Hepatocyte (in vitro differentiated cells): ENCODE data around the gene MAP4K3. TPM values are rescaled to one million over a fixed set of nuclear protein-coding genes. Genes with fewer than 3 reads are reported as not detected.

ENCODE experiments used
- DNase-seq: peaks from one replicate; pipeline ENCODE4 v3.0.0-alpha.2; 2016; ENCODE audit warnings: low spot score
- H2AFZ ChIP-seq: fragments of 200-600 bp; sonication (generic); 2 replicates; pipeline ENCODE4 v1.6.0; 2016; ENCODE audit warnings: antibody characterized with exemption, mild to moderate bottlenecking
- H3K27ac ChIP-seq: fragments of 200-600 bp; sonication (generic); 2 replicates; pipeline ENCODE4 v1.5.1; 2016; ENCODE audit warnings: mild to moderate bottlenecking
- H3K27me3 ChIP-seq: fragments of 200-600 bp; sonication (generic); 2 replicates; pipeline ENCODE4 v1.6.1; 2016
- H3K36me3 ChIP-seq: fragments of 200-600 bp; sonication (generic); replicated peaks from 2 replicates; pipeline ENCODE4 v1.5.1; 2016; ENCODE audit warnings: low read depth; ENCODE audit not compliant: insufficient read depth
- H3K4me1 ChIP-seq: fragments of 200-600 bp; sonication (generic); 2 replicates; pipeline ENCODE4 v1.5.1; 2016; ENCODE audit warnings: mild to moderate bottlenecking, moderate library complexity; ENCODE audit not compliant: insufficient read depth
- H3K4me2 ChIP-seq: fragments of 200-600 bp; sonication (generic); 2 replicates; pipeline ENCODE4 v1.6.0; 2016
- H3K4me3 ChIP-seq: fragments of 200-600 bp; sonication (generic); 2 replicates; pipeline ENCODE4 v1.5.1; 2016; ENCODE audit warnings: mild to moderate bottlenecking
- H3K79me2 ChIP-seq: fragments of 200-600 bp; sonication (generic); 2 replicates; pipeline ENCODE4 v1.6.0; 2017; ENCODE audit warnings: mild to moderate bottlenecking
- H3K9me2 ChIP-seq: fragments of 200-600 bp; sonication (generic); replicated peaks from 2 replicates; pipeline ENCODE4 v1.6.0; 2017; ENCODE audit warnings: mild to moderate bottlenecking; ENCODE audit not compliant: insufficient read depth
- H3K9me3 ChIP-seq: fragments of 200-600 bp; sonication (generic); 2 replicates; pipeline ENCODE4 v1.5.1; 2016; ENCODE audit warnings: low read depth, mild to moderate bottlenecking
- H4K20me1 ChIP-seq: fragments of 200-600 bp; sonication (generic); 2 replicates; pipeline ENCODE4 v1.6.0; 2016; ENCODE audit warnings: mild to moderate bottlenecking; ENCODE audit not compliant: insufficient read depth, poor library complexity, severe bottlenecking
- EZH2 ChIP-seq: fragments of 200-600 bp; sonication (generic); IDR thresholded peaks from 2 replicates; pipeline ENCODE4 v1.6.1; 2016; ENCODE audit warnings: antibody characterized with exemption, mild to moderate bottlenecking, borderline replicate concordance
- EZH2phosphoT487 ChIP-seq: fragments of 200-600 bp; sonication (generic); IDR thresholded peaks from one replicate; pipeline ENCODE4 v1.6.1; 2018; ENCODE audit warnings: antibody characterized with exemption, mild to moderate bottlenecking, low read depth, moderate library complexity; ENCODE audit not compliant: unreplicated experiment, severe bottlenecking
- WGBS: methylation state at CpG from one replicate; pipeline ENCODE4 v1.1.6; 2016; ENCODE audit warnings: low lambda C conversion rate; ENCODE audit errors: missing lambda C conversion rate; 5-methylcytosine and 5-hydroxymethylcytosine counted together
- polyA plus RNA-seq: library from polyadenylated mRNA; unstranded; fragments of >200 nt; fragmentation: Nextera tagmentation; extraction: Ambion mirVana; gene quantifications from 2 replicates; pipeline ENCODE4 v1.2.1, GENCODE V29; 2016
- total RNA-seq: library from RNA; depleted of rRNA; stranded (reverse); fragments of >200 nt; gene quantifications from 2 replicates; pipeline ENCODE4 v1.2.3, GENCODE V29; 2014
- TF ChIP-seq, protein P1 (sequence below): fragments of 200-600 bp; sonication (generic); IDR thresholded peaks from 2 replicates; pipeline ENCODE4 v1.5.1; 2016; ENCODE audit warnings: antibody characterized with exemption, mild to moderate bottlenecking; ENCODE audit not compliant: poor library complexity

MAP4K3 gene
- total and polyA plus RNA-seq, 2 experiments from 2014 or later = 24.5 to 65.1 TPM

DNA sequence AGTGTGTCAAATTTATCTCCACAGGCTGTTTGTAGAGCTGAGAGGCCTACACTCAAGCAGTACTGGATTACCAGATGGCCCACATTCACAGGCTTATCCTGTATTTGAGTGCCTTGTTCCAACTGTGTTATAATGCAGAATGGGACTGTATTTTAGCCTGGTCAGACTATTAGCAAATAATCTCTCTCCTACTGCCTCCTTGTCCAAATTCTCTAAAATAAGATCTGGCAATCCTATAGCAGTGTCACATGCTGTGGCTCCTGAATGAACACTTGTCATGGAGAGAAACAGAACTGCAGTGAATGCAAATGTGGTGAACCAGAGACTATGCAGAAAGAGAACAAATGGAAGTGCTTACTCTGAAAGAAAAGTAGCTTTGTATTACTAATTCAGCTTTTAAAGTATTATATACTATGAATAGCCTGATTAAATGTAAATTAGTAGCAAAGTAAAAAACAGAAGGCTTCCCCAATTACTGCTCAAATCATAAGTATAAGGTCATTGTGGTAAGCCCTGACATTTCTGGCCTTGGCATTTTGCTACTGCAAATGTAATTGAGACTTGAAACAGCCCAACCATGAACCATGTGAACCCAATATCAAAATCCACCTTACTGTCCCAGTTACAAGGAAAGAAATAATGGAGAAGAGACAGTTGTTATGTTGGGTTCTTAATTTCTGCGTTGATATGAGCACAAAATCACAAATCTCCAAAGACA, 80.0 kb downstream of the MAP4K3 start:
- no peak overlapping the region for H3K4me2 ChIP-seq

DNA sequence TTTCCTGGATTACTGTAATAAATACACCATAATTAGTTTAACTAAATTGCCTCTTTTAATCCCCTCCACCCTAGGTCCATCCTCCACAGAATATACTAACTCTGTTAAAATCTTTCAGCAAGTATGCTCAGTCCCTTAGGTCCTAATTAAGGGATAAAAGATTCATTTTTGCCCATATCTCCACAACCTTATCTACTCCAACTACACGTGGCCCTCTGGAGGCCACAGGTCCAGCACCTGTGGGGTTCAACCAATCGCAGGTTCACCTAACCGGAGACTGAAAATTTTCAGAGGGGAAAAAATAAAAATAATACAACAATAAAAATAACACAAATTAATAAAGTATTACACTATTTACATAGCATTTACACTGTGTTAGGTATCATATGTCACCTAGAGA, 86.4 kb downstream of the MAP4K3 start:
- H3K4me1 ChIP-seq = no peaks in the 10 kb centered on the region
- H3K4me2 ChIP-seq = no peak overlapping the region
- H4K20me1 ChIP-seq = no peaks in the 10 kb centered on the region
- H3K9me2 ChIP-seq = no peaks in the 10 kb centered on the region
- no peaks in the 10 kb centered on the region for H3K9me3 ChIP-seq
- H3K79me2 ChIP-seq = peaks cover 16% of the 10 kb centered on the region
- H3K27ac ChIP-seq = no peak overlapping the region
- no peaks in the 10 kb centered on the region for H3K27me3 ChIP-seq
- no peak overlapping the region for H3K4me3 ChIP-seq
- no peaks in the 10 kb centered on the region for H3K36me3 ChIP-seq
- TF ChIP-seq, protein P1, sequence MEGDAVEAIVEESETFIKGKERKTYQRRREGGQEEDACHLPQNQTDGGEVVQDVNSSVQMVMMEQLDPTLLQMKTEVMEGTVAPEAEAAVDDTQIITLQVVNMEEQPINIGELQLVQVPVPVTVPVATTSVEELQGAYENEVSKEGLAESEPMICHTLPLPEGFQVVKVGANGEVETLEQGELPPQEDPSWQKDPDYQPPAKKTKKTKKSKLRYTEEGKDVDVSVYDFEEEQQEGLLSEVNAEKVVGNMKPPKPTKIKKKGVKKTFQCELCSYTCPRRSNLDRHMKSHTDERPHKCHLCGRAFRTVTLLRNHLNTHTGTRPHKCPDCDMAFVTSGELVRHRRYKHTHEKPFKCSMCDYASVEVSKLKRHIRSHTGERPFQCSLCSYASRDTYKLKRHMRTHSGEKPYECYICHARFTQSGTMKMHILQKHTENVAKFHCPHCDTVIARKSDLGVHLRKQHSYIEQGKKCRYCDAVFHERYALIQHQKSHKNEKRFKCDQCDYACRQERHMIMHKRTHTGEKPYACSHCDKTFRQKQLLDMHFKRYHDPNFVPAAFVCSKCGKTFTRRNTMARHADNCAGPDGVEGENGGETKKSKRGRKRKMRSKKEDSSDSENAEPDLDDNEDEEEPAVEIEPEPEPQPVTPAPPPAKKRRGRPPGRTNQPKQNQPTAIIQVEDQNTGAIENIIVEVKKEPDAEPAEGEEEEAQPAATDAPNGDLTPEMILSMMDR = no peak
- TF ChIP-seq EZH2 (no peak), EZH2phosphoT487 (no peak)
- DNase-seq = no peak
- H2AFZ ChIP-seq = no peak overlapping the region
- 75% methylated on average over 3 of the region's 3 CpGs for WGBS

More for the DNA sequence above, 80.0 kb downstream of the MAP4K3 start:
- no peaks in the 10 kb centered on the region for H3K4me1 ChIP-seq
- no peak overlapping the region for H3K4me3 ChIP-seq
- WGBS = 97% methylated on average over 1 of the region's 1 CpG
- H3K9me2 ChIP-seq = no peaks in the 10 kb centered on the region
- TF ChIP-seq EZH2phosphoT487 = no peak
- TF ChIP-seq EZH2 = no peak
- TF ChIP-seq, protein P1 = no peak
- peaks cover 16% of the 10 kb centered on the region for H3K9me3 ChIP-seq
- DNase-seq = no peak
- peaks cover 42% of the 10 kb centered on the region for H3K79me2 ChIP-seq
- no peak overlapping the region for H3K27ac ChIP-seq
- H4K20me1 ChIP-seq = no peaks in the 10 kb centered on the region
- H2AFZ ChIP-seq = no peak overlapping the region
- H3K27me3 ChIP-seq = no peaks in the 10 kb centered on the region
- H3K36me3 ChIP-seq = no peaks in the 10 kb centered on the region

DNA sequence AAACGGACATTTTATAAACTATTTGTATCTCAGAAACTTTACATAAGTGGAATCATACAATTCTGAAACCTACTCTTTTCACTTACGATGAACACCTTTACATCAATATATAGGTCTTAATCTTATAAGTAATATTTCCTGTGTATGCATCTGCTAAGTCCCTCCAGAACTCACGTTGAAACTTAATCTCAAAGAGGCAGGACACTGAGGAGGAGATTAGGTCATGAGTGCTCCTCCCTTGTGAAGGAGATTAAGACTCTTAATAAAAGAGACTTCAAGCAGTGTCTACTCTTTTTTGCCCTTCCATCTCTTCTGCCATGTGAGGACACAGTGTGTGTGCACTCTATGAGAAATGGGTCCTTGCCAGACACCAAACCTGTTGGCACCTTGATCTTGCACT, 98.6 kb downstream of the MAP4K3 start:
- Histone ChIP-seq H3K9me3 (no peaks in the 10 kb centered on the region), H3K27me3 (no peaks in the 10 kb centered on the region), H4K20me1 (no peaks in the 10 kb centered on the region), H3K4me3 (no peak overlapping the region), H3K36me3 (no peaks in the 10 kb centered on the region), H3K4me1 (no peaks in the 10 kb centered on the region), H3K79me2 (peaks cover 7% of the 10 kb centered on the region), H3K4me2 (no peak overlapping the region), H3K27ac (no peak overlapping the region), H3K9me2 (no peaks in the 10 kb centered on the region), H2AFZ (no peak overlapping the region)
- DNase-seq = no peak
- TF ChIP-seq EZH2 = no peak
- TF ChIP-seq EZH2phosphoT487 = no peak
- TF ChIP-seq, protein P1 = no peak
- 82% methylated on average over 3 of the region's 3 CpGs for WGBS
